ENCODE results near the gene TNFRSF17. TPM values are rescaled to one million over a fixed set of nuclear protein-coding genes. Genes with fewer than 3 reads are reported as not detected.

The TNFRSF17 gene
- total and polyA plus RNA-seq, 2 of the 8 experiments (the other 6 are each of a cell fraction or from before 2014, with no cell fraction given) = not detected

GRCh38 chr16:11977376-11978041 is 12.5 kb downstream of the TNFRSF17 start (continued):
- TF ChIP-seq ATF3 (IDR thresholded peaks at IDR 0.05; ENCODE audit: insufficient read depth, low read depth, low read length) (no peak), CREB1 (IDR thresholded peaks at IDR 0.05) (no peak), TBP (IDR thresholded peaks at IDR 0.05; ENCODE audit: low read depth, low read length) (no peak)

Data from H1 (cell line).